GM19238 (cell line): ENCODE data around the gene CNPPD1.
A peak's percentile ranks its signal among the peaks of the same experiment; 100 is the strongest.

Experiments used
- DNase-seq: peaks from one replicate; pipeline ENCODE4 v3.0.0; 2011; ENCODE audit warnings: low spot score; ENCODE audit not compliant: insufficient read length

Gene CNPPD1

GRCh38 chr2:219160186-219161017, 16.3 kb downstream of the CNPPD1 start, which contains the start of gene NHEJ1:
TSS of gene NHEJ1 (minus strand) at chr2:219160815. CDS start at chr2:219158362, 2,453 bp downstream.
- DNase-seq, result peak; percentile 95

GRCh38 chr2:219159771-219160185, 16.9 kb downstream of the CNPPD1 start:
- no peak for DNase-seq

- no peak for DNase-seq
These were observed 18.1 kb downstream of the CNPPD1 start for GRCh38 chr2:219158586-219158985.

- DNase-seq, result no peak
These were observed 18.7 kb downstream of the CNPPD1 start for GRCh38 chr2:219158025-219158424.

- DNase-seq, result no peak
These were observed 19.3 kb downstream of the CNPPD1 start for GRCh38 chr2:219157396-219157795.

- DNase-seq, result peak; percentile 43
These were observed 21.6 kb downstream of the CNPPD1 start for GRCh38 chr2:219155054-219155644.

GRCh38 chr2:219149667-219150066, 27.1 kb downstream of the CNPPD1 start:
- DNase-seq, result no peak

GRCh38 chr2:219142329-219142728, 34.4 kb downstream of the CNPPD1 start:
- DNase-seq, result no peak

GRCh38 chr2:219140722-219141121, 36.0 kb downstream of the CNPPD1 start:
- no peak for DNase-seq

GRCh38 chr2:219133976-219134375, 42.7 kb downstream of the CNPPD1 start:
- DNase-seq, result no peak

GRCh38 chr2:219131744-219132143, 45.0 kb downstream of the CNPPD1 start:
- no peak for DNase-seq

- no peak for DNase-seq
These were observed 45.4 kb downstream of the CNPPD1 start for GRCh38 chr2:219131327-219131726.

- no peak for DNase-seq
These were observed 47.1 kb downstream of the CNPPD1 start for GRCh38 chr2:219129589-219129988.

GRCh38 chr2:219128396-219128795, 48.3 kb downstream of the CNPPD1 start:
- no peak for DNase-seq

- DNase-seq, result no peak
These were observed 49.6 kb downstream of the CNPPD1 start for GRCh38 chr2:219127037-219127635.

- no peak for DNase-seq
These were observed 50.2 kb downstream of the CNPPD1 start for GRCh38 chr2:219126555-219126954.

- no peak for DNase-seq
These were observed 50.8 kb downstream of the CNPPD1 start for GRCh38 chr2:219125886-219126270.

- DNase-seq, result no peak
These were observed 51.4 kb downstream of the CNPPD1 start for GRCh38 chr2:219125225-219125885.

GRCh38 chr2:219124381-219125110, 52.2 kb downstream of the CNPPD1 start:
- no peak for DNase-seq

- DNase-seq, result no peak
These were observed 53.2 kb downstream of the CNPPD1 start for GRCh38 chr2:219123356-219124135.
